SK-N-MC (cell line): Measurements from ENCODE around the gene RNF123.

ENCODE experiments used
- EZH2 ChIP-seq: fragments of 200-600 bp; sonication (generic); IDR thresholded peaks from one replicate; pipeline ENCODE4 v1.6.1; 2017; ENCODE audit warnings: antibody characterized with exemption
- FOXP2 ChIP-seq: optimal IDR thresholded peaks from 2 replicates; pipeline ENCODE3; 2011; ENCODE audit warnings: mild to moderate bottlenecking, moderate library complexity; ENCODE audit not compliant: insufficient read depth; ENCODE audit errors: extremely low read length, control extremely low read depth
- POLR2AphosphoS5 ChIP-seq: IDR thresholded peaks from 2 replicates; pipeline ENCODE4 v1.6.1; 2012; ENCODE audit warnings: mild to moderate bottlenecking, low read depth, low read length, borderline replicate concordance

DNA sequence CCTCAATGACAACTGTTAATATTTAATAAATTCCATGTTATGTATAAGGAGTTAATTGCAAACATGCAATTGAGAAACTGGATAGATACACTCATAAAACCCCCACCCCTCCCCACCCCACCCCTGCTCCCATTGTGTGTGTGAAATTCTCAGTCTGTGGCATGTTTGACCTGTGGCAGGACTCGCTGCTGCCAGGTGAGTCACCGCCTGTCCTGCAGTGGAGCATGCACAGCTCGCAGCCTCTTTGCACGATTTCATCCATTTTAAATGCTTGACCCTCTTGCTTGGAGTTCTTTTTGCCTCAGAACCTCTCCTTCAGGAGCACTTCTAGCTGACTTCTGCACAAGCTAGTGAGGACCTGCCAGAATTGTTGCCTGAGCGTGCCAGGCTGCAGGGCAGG is 20.5 kb upstream of the RNF123 start:
- TF ChIP-seq POLR2AphosphoS5, result no peak
- TF ChIP-seq EZH2, result no peak
- TF ChIP-seq FOXP2, result no peak
